K562 (cell line): ENCODE data around the gene RAI14.

Experiments used
- MXI1 ChIP-seq: IDR thresholded peaks from 2 replicates; pipeline ENCODE4 v1.6.1; 2011; ENCODE audit warnings: low read depth, mild to moderate bottlenecking, improper control_type of control experiment, low read length
- RFX7 ChIP-seq: fragments of 250-450 bp; sonication (Bioruptor Pico); IDR thresholded peaks from 2 replicates; pipeline ENCODE4 v1.5.1; 2021; ENCODE audit warnings: mild to moderate bottlenecking

DNA sequence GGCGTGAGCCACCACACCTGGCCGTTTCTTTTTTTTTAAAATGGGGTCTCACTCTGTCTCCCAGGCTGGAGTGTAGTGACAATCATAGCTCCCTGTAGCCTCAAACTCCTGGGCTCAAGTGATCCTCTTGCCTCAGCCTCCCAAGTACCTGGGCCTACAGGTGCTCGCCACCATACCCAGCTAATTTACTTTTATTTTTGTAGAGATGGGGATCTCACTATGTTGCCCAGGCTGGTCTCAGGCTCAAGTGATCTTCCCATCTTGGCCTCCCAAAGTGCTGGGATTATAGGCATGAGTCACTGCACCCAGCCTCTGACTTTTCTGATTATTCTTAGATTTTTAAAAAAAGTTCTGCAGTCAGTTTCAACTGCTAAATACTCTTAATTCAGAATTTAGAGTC is 21.3 kb downstream of the RAI14 start:
- TF ChIP-seq MXI1: no peak
- no peak for TF ChIP-seq RFX7
